NCI-H2196 treated with DMSO at 0.1 percent for 48 hours (cell line): ENCODE data around the gene PRC1.
A peak's percentile ranks its signal among the peaks of the same experiment; 100 is the strongest.
"Not testable (repeated sequence)": the region's sequence is repeated elsewhere in the genome, so short reads cannot be mapped to it uniquely, and the experiment has no call there.

Experiments
- DNase-seq: peaks from one replicate; lab custom pipeline; 2025; ENCODE audit not compliant: unreplicated experiment; lab: John Stamatoyannopoulos, UW

The PRC1 gene

DNA sequence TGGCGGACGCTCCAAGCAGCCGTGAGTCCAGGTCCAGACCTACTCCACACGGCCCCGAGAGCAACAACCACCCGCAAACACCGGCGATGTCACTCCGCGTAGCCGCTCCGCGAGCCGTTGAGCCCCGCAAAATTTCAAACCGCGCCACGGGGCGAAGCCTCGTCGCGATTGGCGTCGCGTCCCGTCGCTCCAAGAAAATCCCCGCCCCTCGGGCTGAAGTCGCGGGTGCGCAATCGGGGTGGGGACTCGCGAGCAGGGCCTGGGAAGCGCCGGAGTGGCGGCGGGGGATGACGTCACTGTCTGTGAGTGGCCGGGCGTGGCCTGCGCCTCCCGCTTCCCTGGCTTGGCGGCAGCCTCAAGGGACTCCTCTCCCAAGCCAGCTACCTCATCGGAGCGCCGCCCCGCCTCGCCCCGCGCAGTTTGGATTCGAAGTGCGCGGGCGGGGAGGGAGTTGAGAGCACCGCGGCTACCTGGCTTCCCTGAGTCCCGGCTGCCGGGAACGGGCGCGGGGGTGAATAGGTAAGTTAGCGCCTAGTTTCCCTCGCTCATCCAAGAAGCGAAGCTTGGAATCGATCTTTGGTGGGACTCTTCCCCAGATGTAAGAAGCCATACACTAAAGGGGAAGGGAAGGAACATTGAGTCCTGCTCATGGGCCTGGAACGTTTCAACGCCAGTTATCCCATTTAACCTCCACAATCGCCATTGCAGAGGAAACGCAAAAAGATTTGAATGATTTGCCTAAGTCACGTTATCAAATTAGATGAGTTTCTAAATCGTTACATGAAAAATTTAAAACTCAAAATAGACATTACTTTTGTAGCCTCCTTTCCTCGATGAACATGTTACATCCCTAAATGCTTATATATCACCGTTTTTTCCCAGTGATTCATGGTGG is at the start of gene PRC1:
Gene PRC1, minus strand, starts transcription at position 119 of the 895 bp plus-strand sequence. Its CDS starts 118 bp downstream, at position 1.
- DNase-seq = peak; percentile 84

DNA sequence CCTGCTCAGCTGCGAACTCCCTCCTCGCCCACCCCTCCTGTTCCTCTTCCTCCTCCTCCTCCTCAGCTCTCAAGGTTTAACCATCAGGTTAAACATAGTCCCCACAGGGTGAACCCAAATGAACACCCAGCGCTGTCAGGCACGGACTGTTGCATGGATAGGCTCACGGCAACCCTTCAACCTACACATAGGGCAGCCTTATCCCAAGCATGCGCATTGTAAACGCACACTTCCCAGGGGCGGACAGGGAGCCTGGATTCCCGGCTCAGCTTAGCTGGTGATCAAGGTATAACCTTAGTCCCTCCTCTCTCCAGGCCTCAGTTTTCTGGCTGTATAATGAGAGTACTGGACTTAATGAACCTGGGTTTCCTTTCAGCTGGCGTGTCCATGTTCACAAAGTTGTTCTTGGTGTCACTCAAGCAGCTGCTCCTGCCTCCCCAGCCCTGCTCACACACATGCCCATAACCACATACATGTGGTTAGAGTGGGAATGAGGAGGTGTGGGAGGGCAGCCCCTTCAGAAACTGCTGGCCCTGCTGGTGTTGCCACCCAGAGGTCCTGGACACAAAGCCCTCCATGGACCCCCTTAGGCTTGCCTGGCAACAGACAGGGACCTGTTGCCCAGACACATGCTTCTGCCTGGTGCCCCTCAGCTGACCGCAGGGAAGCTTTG is 49.0 kb upstream of the PRC1 start:
- DNase-seq = no peak

GRCh38 chr15:91040856-91041255 is 46.5 kb upstream of the PRC1 start:
- no peak for DNase-seq

DNA sequence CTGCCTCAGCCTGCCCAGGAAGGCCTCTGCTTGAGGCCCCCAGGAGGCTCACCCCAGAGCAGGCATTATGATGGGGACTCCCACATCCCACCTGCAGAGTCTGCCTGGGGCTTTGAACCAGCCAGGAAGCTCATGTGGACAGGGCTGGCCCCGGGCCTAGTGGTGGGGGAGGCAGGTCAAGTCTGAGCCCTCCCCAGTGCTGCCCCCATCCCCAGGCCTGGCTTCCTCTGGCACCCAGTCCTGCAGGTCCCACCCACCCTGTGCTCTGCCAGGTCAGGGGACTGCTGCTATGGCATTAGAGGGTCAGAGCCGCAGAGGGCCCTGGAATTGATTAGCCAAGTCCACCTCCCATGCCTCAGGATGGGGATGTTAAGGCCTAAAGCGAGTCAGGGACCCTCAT is 45.7 kb upstream of the PRC1 start:
- no peak for DNase-seq

GRCh38 chr15:91032919-91033803 is 38.8 kb upstream of the PRC1 start:
- peak; percentile 60 for DNase-seq

DNA sequence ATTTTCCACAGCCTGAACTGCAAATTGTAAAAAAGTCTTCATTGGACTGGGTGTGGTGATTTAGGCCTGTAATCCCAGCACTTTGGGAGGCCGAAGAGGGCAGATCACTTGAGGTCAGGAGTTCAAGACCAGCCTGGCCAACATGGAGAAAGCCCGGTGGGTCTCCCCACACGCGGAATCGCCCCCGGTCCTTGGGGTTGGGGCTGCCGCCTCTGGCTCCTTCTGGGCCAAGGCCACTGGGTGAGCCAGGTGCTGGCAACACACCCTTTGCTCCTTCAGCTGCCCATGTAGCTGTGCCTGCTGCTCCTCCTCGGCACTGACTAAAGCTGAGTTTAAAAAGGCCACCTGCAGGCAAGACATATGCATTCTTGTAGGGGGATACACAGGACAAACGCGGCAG is 37.5 kb upstream of the PRC1 start:
- DNase-seq = no peak

DNA sequence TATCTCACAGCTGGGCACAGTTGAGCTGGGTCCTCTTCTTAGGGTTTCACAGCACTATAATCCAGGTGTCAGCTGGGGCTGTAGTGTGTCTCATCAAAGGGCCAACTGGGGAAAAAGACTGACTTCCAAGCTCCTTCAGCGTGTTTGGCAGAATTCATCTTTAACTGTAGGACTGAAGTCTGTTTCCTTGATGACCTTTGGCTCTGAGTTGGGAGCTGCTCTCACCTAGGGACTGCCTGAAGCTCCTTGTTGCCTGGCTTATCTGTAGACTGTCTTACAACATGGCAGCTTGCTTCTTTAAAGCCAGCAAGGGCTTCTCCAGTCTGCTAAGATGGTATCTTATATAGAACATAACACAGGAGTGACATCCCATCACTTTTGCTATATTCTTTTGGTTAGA is 33.3 kb upstream of the PRC1 start:
- DNase-seq = no peak

GRCh38 chr15:91023720-91024119 is 29.4 kb upstream of the PRC1 start:
- DNase-seq = no peak

DNA sequence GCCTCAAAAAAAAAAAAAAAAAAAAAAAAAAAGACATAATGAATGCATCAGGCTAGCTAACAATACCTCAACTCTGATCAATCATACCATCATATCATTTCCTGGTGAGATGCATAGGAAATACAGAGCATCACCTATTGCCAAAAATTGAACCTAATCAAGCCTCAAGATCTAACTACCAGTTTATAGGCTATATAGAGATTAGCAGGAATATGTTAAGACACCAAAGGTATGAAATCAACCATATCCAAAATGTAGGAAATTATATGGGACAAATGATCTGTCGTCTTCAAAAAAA is 28.4 kb upstream of the PRC1 start:
- no peak for DNase-seq

GRCh38 chr15:91022075-91022831 is 27.9 kb upstream of the PRC1 start, which contains the start of gene VPS33B:
VPS33B (minus strand) TSS chr15:91022594; CDS start chr15:91022249, 345 bp downstream.
- peak; percentile 41 for DNase-seq

DNA sequence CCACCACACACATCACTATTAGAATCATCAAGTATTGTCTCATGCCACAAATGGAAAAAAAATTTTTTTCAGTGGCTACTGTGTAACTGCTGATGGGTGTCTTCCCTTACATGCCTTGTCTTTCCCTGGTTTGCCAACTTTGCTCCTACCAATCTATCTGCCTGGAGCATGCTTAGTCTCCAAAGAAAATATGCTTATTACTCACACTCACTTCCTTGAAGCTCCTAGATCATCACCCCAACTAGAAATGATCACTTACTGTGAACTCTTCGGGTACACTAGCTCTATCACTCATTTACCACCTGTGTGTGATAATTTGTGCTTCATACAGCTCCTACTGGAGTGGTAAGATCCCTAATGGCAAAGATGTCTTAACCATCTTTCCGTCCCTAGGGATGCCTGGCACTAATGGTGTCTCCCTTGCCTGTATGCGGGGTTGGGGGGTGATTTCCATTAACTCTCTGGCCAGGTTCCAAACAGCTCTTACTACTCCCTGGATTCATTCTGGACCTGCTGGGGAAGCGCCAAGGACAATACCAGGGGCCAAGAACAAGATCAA is 27.3 kb upstream of the PRC1 start:
- no peak for DNase-seq

- no peak for DNase-seq
Measured at GRCh38 chr15:91018158-91018557, 23.8 kb upstream of the PRC1 start.

GRCh38 chr15:91017716-91018115 is 23.4 kb upstream of the PRC1 start:
- DNase-seq = no peak

GRCh38 chr15:91013701-91014100 is 19.4 kb upstream of the PRC1 start:
- DNase-seq = not testable (repeated sequence)

- DNase-seq = no peak
Measured at GRCh38 chr15:91007266-91007665, 12.9 kb upstream of the PRC1 start.

DNA sequence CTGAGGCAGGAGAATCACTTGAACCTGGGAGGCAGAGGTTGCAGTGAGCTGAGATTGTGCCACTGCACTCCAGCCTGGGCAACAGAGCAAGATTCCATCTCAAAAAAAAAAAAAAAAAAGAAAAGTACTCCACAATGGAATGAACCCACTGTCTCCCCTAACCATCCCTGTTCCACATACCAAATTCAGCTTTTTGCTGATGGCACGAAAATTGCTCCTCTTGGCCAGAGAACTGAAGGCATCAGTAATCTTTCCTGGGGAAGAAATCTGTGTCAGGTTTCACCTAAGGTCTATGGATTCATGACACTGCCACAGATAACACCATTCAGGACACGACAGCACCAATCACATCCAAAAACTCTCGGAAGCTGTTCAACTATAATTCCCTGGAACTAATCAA is 6.9 kb upstream of the PRC1 start:
- DNase-seq = no peak

DNA sequence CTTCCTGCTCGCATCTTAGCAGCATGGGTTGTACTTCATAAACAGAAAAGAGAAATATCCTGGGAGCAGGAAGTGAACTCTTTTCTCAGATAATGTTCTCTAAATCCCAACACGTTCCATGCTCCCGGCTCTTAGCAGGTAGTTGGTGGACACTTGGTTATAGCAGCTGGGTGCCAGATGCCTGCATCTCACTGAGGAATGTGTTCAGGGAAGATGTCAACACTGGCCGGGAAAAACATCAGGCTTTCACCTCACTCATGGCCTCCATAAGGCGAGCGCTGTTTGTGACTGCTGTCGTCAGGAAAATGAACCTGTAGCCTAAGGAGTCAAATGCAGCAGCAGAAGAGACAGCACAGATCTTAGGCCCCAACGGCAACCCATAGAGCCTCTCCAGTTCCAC is 4.4 kb upstream of the PRC1 start:
- DNase-seq = no peak

- DNase-seq = no peak
Measured at GRCh38 chr15:90994059-90994416, 297 bp downstream of the PRC1 start.

DNA sequence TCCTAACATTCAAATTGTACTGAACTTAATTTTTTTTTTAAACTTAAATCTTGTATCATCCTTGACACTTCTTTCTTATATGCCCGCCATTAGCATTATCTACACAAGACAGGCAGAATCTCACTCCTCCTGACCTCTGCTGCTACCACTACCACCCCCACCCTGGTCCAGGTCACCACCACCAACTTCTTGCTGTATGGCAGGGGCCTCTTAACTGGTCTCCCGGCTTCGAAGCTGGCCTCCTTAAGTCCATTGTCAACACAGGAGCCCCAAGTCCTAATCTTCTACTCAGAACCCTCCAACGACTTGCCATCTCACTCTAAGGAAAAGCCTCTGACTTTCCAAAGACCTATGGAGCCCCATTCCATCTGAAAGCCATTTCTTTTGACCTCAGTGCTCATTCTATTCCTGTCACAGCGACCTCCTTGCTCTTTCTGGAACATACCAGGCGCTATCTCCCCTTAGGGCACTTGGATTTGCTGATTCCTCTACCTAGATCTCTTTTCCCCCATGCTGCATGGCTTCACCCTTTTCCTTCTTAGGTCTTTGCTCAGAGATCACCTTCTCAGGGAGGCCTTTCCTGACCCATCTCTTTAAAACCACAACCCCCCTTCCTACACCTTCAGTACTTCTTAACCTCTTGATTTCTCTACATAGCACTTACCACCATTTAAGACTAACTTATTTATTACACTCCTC is 2.6 kb downstream of the PRC1 start:
- no peak for DNase-seq

DNA sequence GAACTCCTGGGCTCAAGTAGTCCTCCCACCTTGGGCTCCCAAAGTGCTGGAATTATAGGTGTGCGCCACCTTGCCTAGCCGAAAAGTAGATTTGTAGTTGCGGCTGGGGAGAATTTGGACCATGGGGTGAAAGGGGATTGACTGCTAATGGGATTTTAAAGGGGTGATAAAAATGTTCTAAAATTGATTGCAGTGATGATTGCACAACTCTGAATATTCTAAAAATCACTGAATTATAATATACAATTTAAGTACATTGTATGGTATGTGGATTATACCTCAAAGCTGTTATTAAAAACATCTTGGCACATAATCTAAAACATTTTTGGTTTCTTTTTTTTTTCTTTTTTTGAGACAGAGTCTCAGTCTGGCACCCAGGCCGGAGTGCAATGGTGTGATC is 3.9 kb downstream of the PRC1 start:
- no peak for DNase-seq
